Activated naive CD4-positive, alpha-beta T cell treated with anti-CD3 and anti-CD28 coated beads for 36 hours (primary cell): Measurements from ENCODE around the gene NUBPL. TPM values are rescaled to one million over a fixed set of nuclear protein-coding genes. Genes with fewer than 3 reads are reported as not detected.
"Not testable (repeated sequence)": the region's sequence is repeated elsewhere in the genome, so short reads cannot be mapped to it uniquely, and the experiment has no call there.

ENCODE experiments used
- CTCF ChIA-PET: fragments of 350-600 bp; sonication (Branson Sonifier 250); formaldehyde crosslinking; loops from one replicate; lab custom pipeline; 2021; ENCODE audit warnings: antibody characterized with exemption; lab: Charles Lee
- DNase-seq: peaks from one replicate; pipeline ENCODE4 v3.0.0-alpha.2; 2020
- H3K27ac Mint-ChIP-seq: one replicate; pipeline ENCODE4 v1.8.0; 2021; ENCODE audit warnings: mild to moderate bottlenecking, mixed read lengths
- H3K27me3 Mint-ChIP-seq: one replicate; pipeline ENCODE4 v1.8.0; 2021; ENCODE audit warnings: low read depth, mixed read lengths
- H3K36me3 Mint-ChIP-seq: one replicate; pipeline ENCODE4 v1.8.0; 2021; ENCODE audit warnings: low read depth, mixed read lengths
- H3K4me1 Mint-ChIP-seq: one replicate; pipeline ENCODE4 v1.8.0; 2021; ENCODE audit warnings: low read depth, mixed read lengths
- H3K4me3 Mint-ChIP-seq: one replicate; pipeline ENCODE4 v1.8.0; 2021; ENCODE audit warnings: mild to moderate bottlenecking, moderate library complexity, mixed read lengths
- H3K9me3 Mint-ChIP-seq: one replicate; pipeline ENCODE4 v1.8.0; 2021; ENCODE audit warnings: mixed read lengths
- intact Hi-C: fragments of 100-400 bp; cut with micrococcal nuclease; formaldehyde crosslinking; loops from one replicate; pipeline ENCODE4 v1.15.1; 2023
- total RNA-seq, 2 experiments: library from RNA; stranded (reverse); gene quantifications; one replicate each; pipeline ENCODE4 v1.2.3, GENCODE V29; 2021

NUBPL gene
- total RNA-seq, 2 experiments from 2014 or later, result 11.5 to 13.5 TPM

GRCh38 chr14:31582286-31582691 is 21.1 kb downstream of the NUBPL start:
- CTCF ChIA-PET, result interaction anchor here (0.7 kb wide), 1 partner anchor 684 kb away, joined by 3 read pairs; no protein-coding TSS in a partner anchor
- H3K36me3 Mint-ChIP-seq, result peaks cover 7% of the 10 kb centered on the region
- no peaks in the 10 kb centered on the region for H3K27me3 Mint-ChIP-seq
- H3K4me3 Mint-ChIP-seq, result no peak overlapping the region
- no peak for DNase-seq
- peaks cover 9% of the 10 kb centered on the region for H3K4me1 Mint-ChIP-seq
- intact Hi-C loops, result no loop called here
- no peaks in the 10 kb centered on the region for H3K9me3 Mint-ChIP-seq
- H3K27ac Mint-ChIP-seq, result no peak overlapping the region

- Mint-ChIP-seq H3K36me3 (peaks cover 5% of the 10 kb centered on the region), H3K9me3 (no peaks in the 10 kb centered on the region), H3K4me1 (peaks cover 5% of the 10 kb centered on the region), H3K27me3 (no peaks in the 10 kb centered on the region), H3K4me3 (no peak overlapping the region), H3K27ac (no peak overlapping the region)
- CTCF ChIA-PET, result no interaction called here
- intact Hi-C loops, result no loop called here
- no peak for DNase-seq
These were observed 21.7 kb downstream of the NUBPL start for GRCh38 chr14:31582836-31583452.

GRCh38 chr14:31590206-31590605 is 29.0 kb downstream of the NUBPL start:
- intact Hi-C loops, result no loop called here
- CTCF ChIA-PET, result interaction anchor here (0.6 kb wide), 1 partner anchor 104 kb away, joined by 3 read pairs; no protein-coding TSS in a partner anchor
- H3K27ac Mint-ChIP-seq, result no peak overlapping the region
- no peaks in the 10 kb centered on the region for H3K27me3 Mint-ChIP-seq
- H3K36me3 Mint-ChIP-seq, result peaks cover 11% of the 10 kb centered on the region
- no peak overlapping the region for H3K4me3 Mint-ChIP-seq
- H3K9me3 Mint-ChIP-seq, result no peaks in the 10 kb centered on the region
- DNase-seq, result no peak
- no peaks in the 10 kb centered on the region for H3K4me1 Mint-ChIP-seq

- no peak overlapping the region for H3K4me3 Mint-ChIP-seq
- no peaks in the 10 kb centered on the region for H3K9me3 Mint-ChIP-seq
- H3K27me3 Mint-ChIP-seq, result no peaks in the 10 kb centered on the region
- no peaks in the 10 kb centered on the region for H3K4me1 Mint-ChIP-seq
- DNase-seq, result no peak
- H3K36me3 Mint-ChIP-seq, result peaks cover 10% of the 10 kb centered on the region
- intact Hi-C loops, result no loop called here
- H3K27ac Mint-ChIP-seq, result no peak overlapping the region
- CTCF ChIA-PET, result no interaction called here
These were observed 30.9 kb downstream of the NUBPL start for GRCh38 chr14:31592122-31592521.

- intact Hi-C loops, result no loop called here
- H3K4me3 Mint-ChIP-seq, result no peak overlapping the region
- CTCF ChIA-PET, result no interaction called here
- no peaks in the 10 kb centered on the region for H3K4me1 Mint-ChIP-seq
- H3K9me3 Mint-ChIP-seq, result no peaks in the 10 kb centered on the region
- no peak for DNase-seq
- H3K27ac Mint-ChIP-seq, result no peak overlapping the region
- no peaks in the 10 kb centered on the region for H3K27me3 Mint-ChIP-seq
- peaks cover 10% of the 10 kb centered on the region for H3K36me3 Mint-ChIP-seq
These were observed 31.4 kb downstream of the NUBPL start for GRCh38 chr14:31592631-31593030.

GRCh38 chr14:31596342-31597095 is 35.3 kb downstream of the NUBPL start:
- Mint-ChIP-seq H3K27ac (no peak overlapping the region), H3K4me1 (no peaks in the 10 kb centered on the region), H3K27me3 (no peaks in the 10 kb centered on the region), H3K4me3 (no peak overlapping the region), H3K9me3 (peaks cover 2% of the 10 kb centered on the region), H3K36me3 (peaks cover 30% of the 10 kb centered on the region)
- intact Hi-C loops, result no loop called here
- CTCF ChIA-PET, result interaction anchor here (0.7 kb wide), 1 partner anchor 482 kb away, joined by 4 read pairs; no protein-coding TSS in a partner anchor
- DNase-seq, result no peak

GRCh38 chr14:31605702-31606101 is 44.5 kb downstream of the NUBPL start:
- peaks cover 7% of the 10 kb centered on the region for H3K9me3 Mint-ChIP-seq
- H3K27ac Mint-ChIP-seq, result no peak overlapping the region
- CTCF ChIA-PET, result no interaction called here
- no peaks in the 10 kb centered on the region for H3K4me1 Mint-ChIP-seq
- intact Hi-C loops, result no loop called here
- DNase-seq, result no peak
- H3K4me3 Mint-ChIP-seq, result no peak overlapping the region
- peaks cover 33% of the 10 kb centered on the region for H3K36me3 Mint-ChIP-seq
- no peaks in the 10 kb centered on the region for H3K27me3 Mint-ChIP-seq

GRCh38 chr14:31611778-31612433 is 50.7 kb downstream of the NUBPL start:
- CTCF ChIA-PET, result no interaction called here
- Mint-ChIP-seq H3K27ac (no peak overlapping the region), H3K36me3 (peaks cover 31% of the 10 kb centered on the region), H3K4me3 (no peak overlapping the region), H3K27me3 (no peaks in the 10 kb centered on the region), H3K9me3 (peaks cover 35% of the 10 kb centered on the region), H3K4me1 (no peaks in the 10 kb centered on the region)
- intact Hi-C loops, result no loop called here
- DNase-seq, result no peak

GRCh38 chr14:31613188-31613587 is 52.0 kb downstream of the NUBPL start:
- Mint-ChIP-seq H3K27ac (no peak overlapping the region), H3K4me3 (no peak overlapping the region), H3K27me3 (no peaks in the 10 kb centered on the region), H3K4me1 (no peaks in the 10 kb centered on the region), H3K9me3 (peaks cover 40% of the 10 kb centered on the region), H3K36me3 (peaks cover 28% of the 10 kb centered on the region)
- DNase-seq, result no peak
- intact Hi-C loops, result no loop called here
- CTCF ChIA-PET, result no interaction called here

GRCh38 chr14:31618884-31619283 is 57.7 kb downstream of the NUBPL start:
- H3K4me1 Mint-ChIP-seq, H3K4me3 Mint-ChIP-seq, H3K27me3 Mint-ChIP-seq, H3K27ac Mint-ChIP-seq, DNase-seq, CTCF ChIA-PET, intact Hi-C loops: not testable (repeated sequence)
- H3K9me3 Mint-ChIP-seq, result peaks cover 49% of the 10 kb centered on the region
- peaks cover 70% of the 10 kb centered on the region for H3K36me3 Mint-ChIP-seq

- CTCF ChIA-PET, result no interaction called here
These were observed 58.2 kb downstream of the NUBPL start for GRCh38 chr14:31619440-31619839.

GRCh38 chr14:31620898-31621297 is 59.7 kb downstream of the NUBPL start:
- H3K4me1 Mint-ChIP-seq, H3K27me3 Mint-ChIP-seq, intact Hi-C loops, H3K27ac Mint-ChIP-seq, DNase-seq, CTCF ChIA-PET, H3K4me3 Mint-ChIP-seq: not testable (repeated sequence)
- Mint-ChIP-seq H3K36me3 (peaks cover 67% of the 10 kb centered on the region), H3K9me3 (peaks cover 40% of the 10 kb centered on the region)

More at GRCh38 chr14:31619440-31619839, 58.2 kb downstream of the NUBPL start:
- no peak for DNase-seq
- peaks cover 49% of the 10 kb centered on the region for H3K9me3 Mint-ChIP-seq
- no peak overlapping the region for H3K27ac Mint-ChIP-seq
- intact Hi-C loops, result no loop called here
- no peaks in the 10 kb centered on the region for H3K27me3 Mint-ChIP-seq
- H3K36me3 Mint-ChIP-seq, result peaks cover 74% of the 10 kb centered on the region
- H3K4me3 Mint-ChIP-seq, result no peak overlapping the region
- H3K4me1 Mint-ChIP-seq, result no peaks in the 10 kb centered on the region
